Umbilical cord (tissue), 2 donors: Measurements from ENCODE around the gene LENEP. TPM values are rescaled to one million over a fixed set of nuclear protein-coding genes. Genes with fewer than 3 reads are reported as not detected.
A peak's percentile ranks its signal among the peaks of the same experiment; 100 is the strongest.
"Not testable (repeated sequence)": the region's sequence is repeated elsewhere in the genome, so short reads cannot be mapped to it uniquely, and the experiment has no call there.

Source experiments
- DNase-seq: peaks from one replicate; pipeline ENCODE4 v3.0.0-alpha.2; 2015; ENCODE audit warnings: low spot score
- total RNA-seq: library from RNA; depleted of rRNA; stranded (reverse); fragments of >200 nt; gene quantifications from one replicate; pipeline ENCODE4 v1.2.3, GENCODE V29; 2014; ENCODE audit warnings: low replicate concordance; ENCODE audit not compliant: insufficient read depth

The LENEP gene
- total RNA-seq, 1 donor from 2014 or later, result not detected

DNA sequence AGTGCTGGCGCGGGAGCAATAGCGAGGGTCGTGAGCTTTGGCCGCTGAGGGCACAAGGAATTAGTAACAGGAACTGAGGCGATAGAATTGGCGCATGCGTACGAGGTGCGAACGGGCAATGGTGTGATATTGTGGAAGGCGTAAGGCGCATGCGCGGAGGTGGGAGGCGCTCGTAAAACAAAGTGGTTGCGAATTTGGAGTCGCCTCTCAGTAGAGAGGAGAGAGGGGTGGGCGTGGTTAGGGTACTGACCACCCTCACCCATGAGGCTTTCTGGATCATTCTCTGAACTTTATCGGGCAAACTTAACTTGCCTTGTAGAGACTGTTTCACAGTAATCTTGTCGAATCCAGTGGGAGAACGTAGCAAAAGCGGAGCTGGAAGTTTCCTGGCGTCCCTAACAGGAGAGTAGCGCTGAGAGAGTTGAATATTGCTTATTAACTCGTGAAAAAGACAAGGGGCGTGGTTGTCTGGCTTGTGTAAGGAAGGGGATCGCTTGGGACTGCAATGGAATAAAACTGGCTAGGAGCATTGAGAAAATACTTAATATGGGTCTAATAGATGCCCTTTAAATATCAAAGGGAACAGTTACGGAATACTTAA lies 18.5 kb upstream of the LENEP start:
- DNase-seq, result peak; percentile 99

- peak; percentile 71 for DNase-seq
Observed at GRCh38 chr1:154975409-154976059, 17.9 kb upstream of the LENEP start.

DNA sequence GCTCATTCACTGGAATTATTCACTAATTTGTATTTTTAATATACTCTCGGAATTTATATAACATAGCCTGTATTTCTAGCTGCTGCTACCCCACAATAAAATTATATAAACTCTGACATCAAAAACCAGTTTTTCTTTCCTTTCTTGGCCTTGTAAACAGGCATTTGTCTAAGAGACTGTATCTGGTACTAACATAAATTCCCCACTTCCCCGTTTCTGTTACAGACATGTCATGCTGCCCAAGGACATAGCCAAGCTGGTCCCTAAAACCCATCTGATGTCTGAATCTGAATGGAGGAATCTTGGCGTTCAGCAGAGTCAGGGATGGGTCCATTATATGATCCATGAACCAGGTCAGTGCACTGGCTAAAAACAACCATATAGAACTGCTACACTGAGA lies 15.6 kb upstream of the LENEP start:
- not testable (repeated sequence) for DNase-seq

DNA sequence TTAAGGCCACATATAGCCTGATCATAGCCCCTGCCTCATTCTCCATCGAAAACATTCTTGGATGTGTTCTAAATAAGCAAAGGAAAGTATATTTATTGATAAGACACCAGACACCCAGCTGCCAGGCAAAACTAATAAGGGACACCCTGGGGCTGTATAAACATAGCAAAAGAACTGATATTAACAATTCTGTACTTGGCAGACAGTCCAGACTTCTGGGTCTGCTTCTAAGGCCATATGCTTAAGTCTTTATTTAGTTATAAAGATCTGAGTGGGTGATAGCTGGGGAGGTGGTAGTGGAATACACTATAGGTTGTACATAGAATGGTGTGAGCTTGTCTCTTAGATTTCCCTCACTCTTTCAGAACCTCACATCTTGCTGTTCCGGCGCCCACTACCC lies 15.0 kb upstream of the LENEP start:
- no peak for DNase-seq

DNA sequence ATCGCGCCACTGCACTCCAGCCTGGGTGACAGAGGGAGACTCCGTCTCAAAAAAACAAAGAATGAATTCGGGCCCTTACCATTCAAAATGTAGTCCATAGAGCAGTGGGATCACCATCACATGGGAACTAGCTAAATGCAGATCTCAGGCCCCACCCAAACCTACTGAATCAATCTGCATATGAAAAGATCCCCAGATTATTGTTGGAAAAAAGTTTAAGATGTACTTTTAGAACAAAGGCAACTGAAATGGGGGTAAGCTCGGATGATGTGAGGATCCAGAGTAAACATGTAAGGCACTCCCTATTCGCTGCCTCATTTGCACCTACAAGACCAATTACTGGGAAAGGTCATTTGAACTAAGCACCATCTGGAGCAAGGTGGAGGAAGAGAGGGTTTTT lies 11.0 kb upstream of the LENEP start:
- DNase-seq, result no peak

DNA sequence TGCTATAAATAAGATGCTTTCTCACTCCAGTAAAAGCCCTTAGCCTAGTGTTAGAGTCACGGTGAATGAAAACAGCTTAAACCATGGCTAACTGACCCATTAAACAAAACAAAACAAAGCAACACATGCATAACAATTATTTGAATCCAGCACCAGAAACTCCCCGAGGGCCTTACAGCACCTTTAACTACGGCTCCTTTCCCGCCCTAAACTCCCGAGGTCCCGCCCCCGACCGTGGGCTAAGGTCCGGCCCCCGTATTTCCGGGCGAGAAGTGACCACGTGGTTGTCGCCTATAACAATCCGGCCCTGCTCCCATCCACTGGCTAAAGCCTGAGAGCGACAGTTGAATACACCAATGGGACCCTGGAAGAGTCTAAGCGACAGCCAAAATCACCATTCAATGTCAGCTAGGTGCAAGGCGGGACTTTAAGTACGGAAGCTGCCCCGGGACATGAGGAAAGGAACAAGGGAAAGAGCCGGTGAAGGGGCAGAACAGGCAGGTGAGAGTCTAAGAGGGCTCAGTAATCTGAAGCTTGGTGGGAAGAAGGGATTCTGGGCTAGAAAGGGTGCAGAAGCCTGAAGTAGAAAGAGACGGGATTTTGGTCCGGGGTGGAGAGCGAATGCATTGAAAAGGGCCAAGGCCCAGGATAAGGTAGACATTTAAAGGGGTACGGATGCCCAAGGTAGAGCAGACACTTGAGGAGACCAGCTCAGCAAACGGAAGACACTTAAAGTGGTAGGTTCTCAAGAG lies 10.3 kb upstream of the LENEP start, which contains the start of gene FLAD1:
FLAD1 (plus strand) TSS at position 448 of the 752 bp plus-strand sequence. CDS start 351 bp downstream, outside the sequence.
- peak; percentile 100 for DNase-seq

- DNase-seq, result no peak
Observed at GRCh38 chr1:154983776-154984466, 9.5 kb upstream of the LENEP start.

- not testable (repeated sequence) for DNase-seq
Observed at GRCh38 chr1:154986736-154987135, 6.7 kb upstream of the LENEP start.

GRCh38 chr1:154987326-154987725 lies 6.1 kb upstream of the LENEP start:
- no peak for DNase-seq

DNA sequence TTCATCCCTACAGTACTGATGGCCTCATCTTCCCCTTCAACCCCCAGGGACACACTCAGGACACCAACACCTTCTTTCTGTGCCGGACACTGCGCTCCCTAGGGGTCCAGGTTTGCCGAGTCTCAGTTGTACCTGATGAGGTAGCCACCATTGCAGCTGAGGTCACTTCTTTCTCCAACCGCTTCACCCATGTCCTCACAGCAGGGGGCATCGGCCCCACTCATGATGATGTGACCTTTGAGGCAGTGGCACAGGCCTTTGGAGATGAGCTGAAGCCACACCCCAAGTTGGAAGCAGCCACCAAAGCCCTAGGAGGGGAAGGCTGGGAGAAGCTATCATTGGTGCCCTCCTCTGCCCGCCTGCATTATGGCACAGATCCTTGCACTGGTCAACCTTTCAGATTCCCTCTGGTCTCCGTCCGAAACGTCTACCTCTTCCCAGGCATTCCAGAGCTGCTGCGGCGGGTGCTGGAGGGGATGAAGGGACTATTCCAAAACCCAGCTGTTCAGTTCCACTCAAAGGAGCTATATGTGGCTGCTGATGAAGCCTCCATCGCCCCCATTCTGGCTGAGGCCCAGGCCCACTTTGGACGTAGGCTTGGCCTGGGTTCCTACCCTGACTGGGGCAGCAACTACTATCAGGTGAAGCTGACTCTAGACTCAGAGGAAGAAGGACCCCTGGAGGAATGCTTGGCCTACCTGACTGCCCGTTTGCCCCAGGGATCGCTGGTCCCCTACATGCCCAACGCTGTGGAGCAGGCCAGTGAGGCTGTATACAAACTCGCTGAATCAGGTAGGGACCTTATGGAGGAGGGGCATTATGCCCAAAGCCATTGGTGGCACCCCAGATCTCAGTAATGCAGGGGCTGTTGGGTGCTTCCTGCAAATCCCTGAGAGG lies 5.1 kb upstream of the LENEP start:
- no peak for DNase-seq

DNA sequence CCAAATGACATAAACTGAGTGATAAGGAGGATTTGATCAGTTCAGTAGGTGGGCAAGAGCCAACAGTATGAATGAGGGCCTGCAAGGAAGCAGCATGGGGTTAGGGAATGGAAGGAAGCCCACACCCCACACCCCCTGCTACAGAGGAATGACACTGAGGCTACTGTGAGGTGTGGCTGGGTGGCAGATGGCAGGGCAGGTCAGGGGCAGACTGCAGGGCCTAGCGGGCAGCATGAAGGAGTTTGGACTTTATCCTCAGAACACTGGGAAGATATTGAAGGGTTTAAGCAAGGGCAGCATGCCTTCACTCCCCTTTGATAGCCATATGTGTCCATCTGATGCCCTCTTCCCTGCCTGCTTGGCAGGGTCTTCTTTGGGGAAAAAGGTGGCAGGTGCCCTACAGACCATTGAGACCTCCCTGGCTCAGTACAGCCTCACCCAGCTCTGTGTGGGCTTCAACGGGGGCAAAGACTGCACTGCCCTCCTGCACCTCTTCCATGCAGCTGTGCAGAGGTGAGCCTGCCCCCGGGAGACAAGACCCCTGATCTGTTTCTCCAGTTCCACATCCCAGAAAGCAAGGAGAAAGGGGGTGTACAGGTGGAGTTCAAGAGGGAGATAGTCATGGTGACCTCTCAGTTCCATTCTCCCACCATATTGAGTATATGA lies 4.1 kb upstream of the LENEP start:
- DNase-seq, result no peak

DNA sequence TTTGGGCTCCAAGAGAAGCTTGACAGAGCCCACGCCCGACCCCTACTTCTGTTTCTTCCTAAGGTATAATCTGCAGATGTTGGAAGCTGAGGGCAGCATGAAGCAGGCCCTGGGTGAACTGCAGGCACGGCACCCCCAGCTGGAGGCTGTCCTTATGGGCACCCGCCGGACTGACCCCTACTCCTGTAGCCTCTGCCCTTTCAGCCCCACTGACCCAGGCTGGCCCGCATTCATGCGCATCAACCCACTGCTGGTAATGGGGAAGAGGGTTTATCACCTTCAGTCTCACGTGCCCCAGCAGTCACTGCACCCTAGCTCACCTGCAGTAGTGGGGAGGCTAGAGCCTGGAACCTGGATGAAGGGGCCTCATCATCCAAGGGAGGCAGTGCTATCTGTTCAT lies 3.1 kb upstream of the LENEP start:
- no peak for DNase-seq

DNA sequence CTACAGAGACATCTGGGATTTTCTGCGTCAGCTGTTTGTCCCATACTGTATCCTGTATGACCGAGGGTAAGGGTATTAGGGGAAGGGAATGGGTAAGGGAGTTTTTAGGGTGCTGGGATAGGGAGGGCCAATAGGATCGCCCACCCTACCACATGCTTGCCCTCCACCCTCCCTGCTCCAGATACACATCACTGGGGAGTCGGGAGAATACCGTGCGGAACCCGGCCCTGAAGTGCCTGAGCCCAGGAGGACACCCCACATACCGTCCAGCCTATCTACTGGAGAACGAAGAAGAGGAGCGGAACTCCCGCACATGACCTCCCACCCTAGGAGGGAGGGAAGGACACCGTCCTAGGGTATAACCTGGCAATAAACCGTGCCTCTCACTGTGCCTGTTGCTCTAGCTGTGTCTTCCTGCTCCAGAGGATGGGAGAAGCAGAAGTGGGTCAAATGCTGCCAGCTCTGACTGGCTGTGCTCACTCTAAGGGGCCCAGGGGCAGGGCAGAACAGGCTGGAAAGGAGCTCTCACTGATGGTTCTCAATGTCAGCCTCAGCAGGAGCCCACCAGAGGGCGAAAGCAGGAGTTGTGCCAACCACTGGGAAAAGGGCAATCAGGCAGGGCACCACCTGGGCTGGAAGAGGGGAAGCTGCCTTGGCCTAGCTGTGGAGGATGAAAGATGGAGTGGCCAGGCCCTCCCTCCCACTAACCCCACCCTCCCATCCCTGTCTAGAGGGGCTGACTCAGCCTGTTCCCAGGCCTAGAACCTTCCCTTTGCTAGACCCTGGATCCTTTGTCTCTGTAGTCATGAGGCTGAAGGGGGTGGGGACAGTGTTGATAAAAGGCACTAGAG lies 440 bp upstream of the LENEP start:
- peak; percentile 46 for DNase-seq

DNA sequence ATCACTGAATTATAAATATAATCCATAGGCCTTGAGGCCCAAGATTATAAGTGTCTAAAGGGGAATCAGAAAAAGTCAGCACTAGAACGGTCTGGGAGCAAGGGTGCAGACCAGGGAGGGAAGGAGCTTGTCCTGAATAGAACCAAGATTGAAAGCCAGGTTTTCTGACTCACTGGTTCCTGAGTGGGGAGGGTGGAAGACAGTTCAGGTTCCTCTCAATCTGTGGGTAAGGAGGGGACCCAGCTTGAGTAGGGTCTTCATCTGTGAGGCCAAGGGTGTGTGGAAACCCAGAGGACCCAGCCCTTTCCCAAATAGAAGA lies 842 bp downstream of the LENEP start:
- DNase-seq, result no peak

DNA sequence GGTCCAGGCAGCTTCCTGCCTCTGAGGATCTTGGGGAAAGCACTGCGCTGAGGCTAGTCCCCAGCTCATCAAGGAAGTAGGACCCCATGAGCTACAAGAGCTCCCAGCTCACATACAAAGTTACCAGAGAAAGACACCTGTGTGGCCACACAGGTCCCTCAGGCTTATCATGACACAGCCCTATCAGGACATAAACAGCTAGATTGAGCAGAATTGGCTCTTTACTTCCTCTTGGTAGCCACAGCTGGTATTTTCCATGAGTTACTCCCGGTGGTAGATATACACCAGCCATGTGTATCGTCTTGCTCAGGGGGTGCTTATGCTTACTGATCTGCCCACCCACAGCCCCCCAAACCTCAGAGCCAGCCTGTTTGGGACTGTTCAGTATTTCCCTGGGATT lies 1.2 kb downstream of the LENEP start:
- DNase-seq, result no peak

- DNase-seq, result peak; percentile 80
Observed at GRCh38 chr1:154995301-154995983, 2.1 kb downstream of the LENEP start.

- DNase-seq, result no peak
Observed at GRCh38 chr1:154996966-154997701, 3.7 kb downstream of the LENEP start.

DNA sequence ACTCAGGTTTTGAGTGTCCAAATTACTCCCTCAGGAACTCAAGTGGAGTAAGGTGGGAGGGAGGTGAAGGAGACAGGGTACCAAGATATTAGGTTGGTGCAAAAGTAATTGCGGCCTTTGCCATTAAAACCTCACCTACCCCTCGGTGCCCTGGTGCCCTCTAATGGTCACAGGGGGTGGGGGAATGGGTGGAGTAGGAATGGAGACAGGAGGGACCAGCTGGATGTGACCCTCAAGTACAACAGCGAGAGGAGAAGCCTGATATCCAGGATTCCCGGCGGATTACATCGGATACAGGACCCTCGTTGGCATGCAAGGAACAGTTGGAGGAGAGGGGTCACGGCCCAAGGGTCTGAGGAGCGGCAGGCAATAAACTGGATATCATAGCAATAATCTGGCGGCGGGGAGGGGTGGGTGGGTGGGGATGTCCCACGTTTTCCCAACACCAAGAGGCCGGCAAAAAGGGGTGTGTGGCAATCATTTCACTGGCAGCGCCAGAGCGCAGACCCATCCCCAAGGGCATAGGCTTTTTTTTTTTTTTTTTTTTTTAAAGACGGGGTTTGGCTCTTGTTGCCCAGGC lies 4.9 kb downstream of the LENEP start:
- DNase-seq, result no peak
